Measurements from ENCODE around the gene QRFPR.
"Not testable (repeated sequence)": the region's sequence is repeated elsewhere in the genome, so short reads cannot be mapped to it uniquely, and the experiment has no call there.

The QRFPR gene

GRCh38 chr4:121380776-121381462 is at the start of gene QRFPR:
Gene QRFPR (minus strand): TSS chr4:121381018. CDS start chr4:121380647, 371 bp downstream.
- DNase-seq (ENCODE audit: low read depth in 2 of 2) = no peak

GRCh38 chr4:121428721-121429120 is 47.9 kb upstream of the QRFPR start:
- DNase-seq (ENCODE audit: low read depth in 2 of 2) = no peak

- no peak for DNase-seq (ENCODE audit: low read depth in 2 of 2)
These were observed 40.8 kb upstream of the QRFPR start for GRCh38 chr4:121421594-121421993.

GRCh38 chr4:121411151-121411744 is 30.4 kb upstream of the QRFPR start:
- no peak for DNase-seq (ENCODE audit: low read depth in 2 of 2)

GRCh38 chr4:121408567-121408966 is 27.7 kb upstream of the QRFPR start:
- DNase-seq (ENCODE audit: low read depth in 2 of 2) = not testable (repeated sequence)

- no peak for DNase-seq (ENCODE audit: low read depth in 2 of 2)
These were observed 19.8 kb upstream of the QRFPR start for GRCh38 chr4:121400632-121401031.

GRCh38 chr4:121397941-121398601 is 17.3 kb upstream of the QRFPR start:
- no peak for DNase-seq (ENCODE audit: low read depth in 2 of 2)

GRCh38 chr4:121397434-121397833 is 16.6 kb upstream of the QRFPR start:
- no peak for DNase-seq (ENCODE audit: low read depth in 2 of 2)

GRCh38 chr4:121392426-121393086 is 11.7 kb upstream of the QRFPR start:
- no peak for DNase-seq (ENCODE audit: low read depth in 2 of 2)

GRCh38 chr4:121390335-121390734 is 9.5 kb upstream of the QRFPR start:
- no peak for DNase-seq (ENCODE audit: low read depth in 2 of 2)

GRCh38 chr4:121379276-121379675 is 1.5 kb downstream of the QRFPR start:
- no peak for DNase-seq (ENCODE audit: low read depth in 2 of 2)

- DNase-seq (ENCODE audit: low read depth in 2 of 2) = no peak
These were observed 3.7 kb downstream of the QRFPR start for GRCh38 chr4:121377076-121377475.

GRCh38 chr4:121376556-121376955 is 4.3 kb downstream of the QRFPR start:
- DNase-seq (ENCODE audit: low read depth in 2 of 2) = no peak

- DNase-seq (ENCODE audit: low read depth in 2 of 2) = no peak
These were observed 4.7 kb downstream of the QRFPR start for GRCh38 chr4:121376097-121376496.

GRCh38 chr4:121375262-121375661 is 5.6 kb downstream of the QRFPR start:
- DNase-seq (ENCODE audit: low read depth in 2 of 2) = no peak

- no peak for DNase-seq (ENCODE audit: low read depth in 2 of 2)
These were observed 7.0 kb downstream of the QRFPR start for GRCh38 chr4:121373841-121374240.

- no peak for DNase-seq (ENCODE audit: low read depth in 2 of 2)
These were observed 10.0 kb downstream of the QRFPR start for GRCh38 chr4:121370729-121371325.

- no peak for DNase-seq (ENCODE audit: low read depth in 2 of 2)
These were observed 20.3 kb downstream of the QRFPR start for GRCh38 chr4:121360495-121360894.

- no peak for DNase-seq (ENCODE audit: low read depth in 2 of 2)
These were observed 22.3 kb downstream of the QRFPR start for GRCh38 chr4:121358473-121358872.

GRCh38 chr4:121353213-121353612 is 27.6 kb downstream of the QRFPR start:
- no peak for DNase-seq (ENCODE audit: low read depth in 2 of 2)

GRCh38 chr4:121344098-121344497 is 36.7 kb downstream of the QRFPR start:
- no peak for DNase-seq (ENCODE audit: low read depth in 2 of 2)

- DNase-seq (ENCODE audit: low read depth in 2 of 2) = no peak
These were observed 40.6 kb downstream of the QRFPR start for GRCh38 chr4:121340247-121340646.
